Chondrocyte (in vitro differentiated cells): ENCODE data around the gene SSR2. TPM values are rescaled to one million over a fixed set of nuclear protein-coding genes. Genes with fewer than 3 reads are reported as not detected.

Experiments
- DNase-seq: peaks from one replicate; pipeline ENCODE4 v3.0.0; 2021; ENCODE audit warnings: mixed read lengths, low spot score
- H3K27ac Mint-ChIP-seq: one replicate; pipeline ENCODE4 v1.8.0; 2021; ENCODE audit warnings: mild to moderate bottlenecking, moderate library complexity, mixed read lengths; ENCODE audit not compliant: unreplicated experiment
- H3K27me3 Mint-ChIP-seq: 2 replicates; pipeline ENCODE4 v1.8.0; 2021; ENCODE audit warnings: low read depth, mixed read lengths
- H3K36me3 Mint-ChIP-seq: 2 replicates; pipeline ENCODE4 v1.8.0; 2021; ENCODE audit warnings: low read depth, mixed read lengths
- H3K4me1 Mint-ChIP-seq: 2 replicates; pipeline ENCODE4 v1.8.0; 2021; ENCODE audit warnings: low read depth, mild to moderate bottlenecking, mixed read lengths
- H3K4me3 Mint-ChIP-seq: one replicate; pipeline ENCODE4 v1.8.0; 2021; ENCODE audit warnings: mild to moderate bottlenecking, moderate library complexity, mixed read lengths; ENCODE audit not compliant: unreplicated experiment
- H3K9me3 Mint-ChIP-seq: 2 replicates; pipeline ENCODE4 v1.8.0; 2021; ENCODE audit warnings: low read depth, mixed read lengths
- total RNA-seq: library from RNA; stranded (reverse); gene quantifications from 3 replicates; pipeline ENCODE4 v1.2.1, GENCODE V29; 2021
- TF ChIP-seq, protein P1 (sequence below): fragments of 200-600 bp; sonication (generic); IDR thresholded peaks from 2 replicates; pipeline ENCODE4 v1.5.0; 2021; ENCODE audit warnings: antibody characterized with exemption, mild to moderate bottlenecking, moderate library complexity

The SSR2 gene
- total RNA-seq, 1 donor from 2014 or later = 233 TPM

GRCh38 chr1:156009404-156009803 is 11.3 kb downstream of the SSR2 start:
- H3K9me3 Mint-ChIP-seq = no peaks in the 10 kb centered on the region
- H3K27me3 Mint-ChIP-seq = no peaks in the 10 kb centered on the region
- peaks cover 34% of the 10 kb centered on the region for H3K36me3 Mint-ChIP-seq
- H3K4me1 Mint-ChIP-seq = no peaks in the 10 kb centered on the region
- H3K4me3 Mint-ChIP-seq = no peak overlapping the region
- DNase-seq = no peak
- H3K27ac Mint-ChIP-seq = no peak overlapping the region
- TF ChIP-seq, protein P1, sequence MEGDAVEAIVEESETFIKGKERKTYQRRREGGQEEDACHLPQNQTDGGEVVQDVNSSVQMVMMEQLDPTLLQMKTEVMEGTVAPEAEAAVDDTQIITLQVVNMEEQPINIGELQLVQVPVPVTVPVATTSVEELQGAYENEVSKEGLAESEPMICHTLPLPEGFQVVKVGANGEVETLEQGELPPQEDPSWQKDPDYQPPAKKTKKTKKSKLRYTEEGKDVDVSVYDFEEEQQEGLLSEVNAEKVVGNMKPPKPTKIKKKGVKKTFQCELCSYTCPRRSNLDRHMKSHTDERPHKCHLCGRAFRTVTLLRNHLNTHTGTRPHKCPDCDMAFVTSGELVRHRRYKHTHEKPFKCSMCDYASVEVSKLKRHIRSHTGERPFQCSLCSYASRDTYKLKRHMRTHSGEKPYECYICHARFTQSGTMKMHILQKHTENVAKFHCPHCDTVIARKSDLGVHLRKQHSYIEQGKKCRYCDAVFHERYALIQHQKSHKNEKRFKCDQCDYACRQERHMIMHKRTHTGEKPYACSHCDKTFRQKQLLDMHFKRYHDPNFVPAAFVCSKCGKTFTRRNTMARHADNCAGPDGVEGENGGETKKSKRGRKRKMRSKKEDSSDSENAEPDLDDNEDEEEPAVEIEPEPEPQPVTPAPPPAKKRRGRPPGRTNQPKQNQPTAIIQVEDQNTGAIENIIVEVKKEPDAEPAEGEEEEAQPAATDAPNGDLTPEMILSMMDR = no peak

DNA sequence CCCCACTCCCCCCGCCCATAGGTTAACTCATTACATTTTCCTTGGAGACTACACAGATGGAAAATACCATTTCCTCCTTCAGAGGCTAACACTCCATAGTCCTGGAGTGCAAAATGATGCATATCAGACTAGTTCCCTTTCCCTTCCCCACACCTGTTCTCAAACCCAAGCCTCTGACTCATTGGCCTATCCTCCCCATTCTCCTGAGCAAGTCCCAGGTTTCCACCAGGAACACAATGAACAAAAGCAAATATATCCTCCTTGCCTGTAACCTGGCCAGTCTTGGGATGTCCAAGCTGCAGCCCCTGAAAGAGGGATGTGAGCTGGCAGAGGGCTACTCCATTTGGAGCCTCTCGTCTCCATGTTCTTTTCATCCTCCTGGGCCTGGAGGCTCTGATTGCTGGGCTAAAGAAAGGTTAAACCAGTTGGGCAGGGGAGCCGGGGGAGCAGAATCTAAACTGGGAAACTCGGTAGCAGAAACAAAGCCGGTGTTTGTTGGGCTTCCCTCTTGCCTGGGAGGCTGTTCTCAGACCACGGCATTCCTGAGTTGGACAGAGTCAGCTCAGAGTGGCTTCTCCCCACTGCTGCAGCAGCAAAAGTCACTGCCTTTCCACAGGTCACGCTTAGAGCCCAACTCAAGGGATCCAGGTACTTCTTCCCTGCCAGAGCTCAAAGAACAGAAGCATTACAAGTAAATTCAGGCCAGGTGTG is 13.9 kb downstream of the SSR2 start:
- no peak overlapping the region for H3K4me3 Mint-ChIP-seq
- H3K4me1 Mint-ChIP-seq = no peaks in the 10 kb centered on the region
- no peak for DNase-seq
- TF ChIP-seq, protein P1 = no peak
- H3K36me3 Mint-ChIP-seq = peaks cover 27% of the 10 kb centered on the region
- H3K27me3 Mint-ChIP-seq = no peaks in the 10 kb centered on the region
- H3K9me3 Mint-ChIP-seq = no peaks in the 10 kb centered on the region
- no peak overlapping the region for H3K27ac Mint-ChIP-seq

DNA sequence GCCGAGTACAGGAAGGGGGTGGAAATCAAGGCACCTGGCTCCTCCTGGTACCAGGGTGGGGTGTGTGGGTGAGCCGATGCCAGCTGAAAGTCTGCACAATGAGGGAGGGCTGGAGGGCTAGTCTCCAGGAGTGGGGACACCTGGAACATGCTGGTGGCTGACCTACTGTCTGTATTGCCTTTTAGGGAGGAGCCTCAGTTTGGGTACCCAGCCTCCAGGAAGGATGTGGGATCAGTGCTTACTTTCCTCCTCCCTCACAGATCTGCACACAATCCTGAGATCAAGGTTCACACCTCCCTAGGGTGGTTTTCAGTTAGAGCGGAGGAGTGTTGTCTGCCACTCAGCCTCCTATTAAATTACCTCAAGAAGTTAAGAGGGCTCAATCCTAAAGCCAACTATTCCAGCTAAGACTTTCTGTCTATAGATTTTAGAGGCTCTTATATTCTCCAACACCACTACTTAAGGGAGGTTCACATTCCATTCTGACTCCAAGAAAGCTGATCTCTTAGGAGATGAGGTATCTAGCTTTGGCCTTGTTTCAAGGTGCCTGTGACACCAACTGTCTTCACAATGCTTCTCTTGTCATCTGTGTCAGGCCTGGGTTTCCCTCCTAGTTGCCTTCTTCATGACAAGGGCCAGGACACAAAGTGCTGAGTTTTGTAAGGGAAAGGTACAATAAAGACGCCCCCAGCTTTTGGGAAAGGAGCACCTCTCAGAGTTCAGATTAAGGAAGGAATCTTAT is 15.7 kb downstream of the SSR2 start:
- DNase-seq = no peak
- Mint-ChIP-seq H3K27ac (no peak overlapping the region), H3K4me3 (no peak overlapping the region), H3K27me3 (no peaks in the 10 kb centered on the region), H3K4me1 (no peaks in the 10 kb centered on the region), H3K36me3 (peaks cover 13% of the 10 kb centered on the region), H3K9me3 (no peaks in the 10 kb centered on the region)
- TF ChIP-seq, protein P1 = no peak

- Mint-ChIP-seq H3K4me3 (no peak overlapping the region), H3K4me1 (no peaks in the 10 kb centered on the region), H3K27ac (no peak overlapping the region), H3K27me3 (no peaks in the 10 kb centered on the region), H3K36me3 (peaks cover 6% of the 10 kb centered on the region), H3K9me3 (no peaks in the 10 kb centered on the region)
- DNase-seq = no peak
- TF ChIP-seq, protein P1 = no peak
Measured at GRCh38 chr1:156003923-156004188, 16.9 kb downstream of the SSR2 start.

- no peaks in the 10 kb centered on the region for H3K9me3 Mint-ChIP-seq
- TF ChIP-seq, protein P1 = no peak
Measured at GRCh38 chr1:156002188-156002911, 18.4 kb downstream of the SSR2 start.

More at GRCh38 chr1:156002188-156002911, 18.4 kb downstream of the SSR2 start:
- no peaks in the 10 kb centered on the region for H3K27me3 Mint-ChIP-seq
- no peak overlapping the region for H3K4me3 Mint-ChIP-seq
- H3K4me1 Mint-ChIP-seq = no peaks in the 10 kb centered on the region
- H3K27ac Mint-ChIP-seq = no peak overlapping the region
- no peak for DNase-seq
- peaks cover 2% of the 10 kb centered on the region for H3K36me3 Mint-ChIP-seq
